Upper lobe of left lung (tissue), 4 donors: ENCODE measurements around the gene ATXN1.

Experiments used
- CTCF ChIP-seq, 6 experiments: fragments of 450-650 bp in 4 of 6; fragments of 200-600 bp in 2 of 6; sonication (generic) in 2 of 6; IDR thresholded peaks; one replicate each; pipeline ENCODE4 v1.5.1; 2016 to 2019; ENCODE audit warnings: antibody characterized with exemption in 6 of 6
- POLR2AphosphoS5 ChIP-seq, 2 donors: sonication (generic); formaldehyde crosslinking; IDR thresholded peaks; one replicate each; pipeline ENCODE4 v1.5.1; 2017; ENCODE audit warnings: antibody characterized with exemption in 2 of 2

- TF ChIP-seq POLR2AphosphoS5 (IDR thresholded peaks at IDR 0.05): no peak
- no peak for TF ChIP-seq CTCF (IDR thresholded peaks at IDR 0.05)
Observed at GRCh38 chr6:16654701-16655100, 106.6 kb downstream of the ATXN1 start.
